NOMO-1 treated with dmso at 0.1 percent for 144 hours (cell line): ENCODE measurements around the gene PPP5C.
"Not testable (repeated sequence)": the region's sequence is repeated elsewhere in the genome, so short reads cannot be mapped to it uniquely, and the experiment has no call there.

Source experiments
- DNase-seq: peaks from one replicate; lab custom pipeline; 2025; ENCODE audit not compliant: unreplicated experiment; lab: John Stamatoyannopoulos, UW

The PPP5C gene

GRCh38 chr19:46346821-46347571 lies at the start of gene PPP5C:
TSS of gene PPP5C (plus strand) at chr19:46347087. CDS start at chr19:46347097, 10 bp downstream.
- peak; percentile 89 for DNase-seq

GRCh38 chr19:46297700-46298478 lies 49.0 kb upstream of the PPP5C start:
- no peak for DNase-seq

GRCh38 chr19:46298479-46299003 lies 48.3 kb upstream of the PPP5C start:
- DNase-seq: no peak

- DNase-seq: no peak
These were observed 47.8 kb upstream of the PPP5C start for GRCh38 chr19:46299004-46299509.

- no peak for DNase-seq
These were observed 47.2 kb upstream of the PPP5C start for GRCh38 chr19:46299695-46300094.

- DNase-seq: no peak
These were observed 43.6 kb upstream of the PPP5C start for GRCh38 chr19:46303322-46303690.

GRCh38 chr19:46303691-46304397 lies 43.0 kb upstream of the PPP5C start:
- DNase-seq: no peak

- no peak for DNase-seq
These were observed 40.4 kb upstream of the PPP5C start for GRCh38 chr19:46306501-46306900.

- DNase-seq: no peak
These were observed 38.4 kb upstream of the PPP5C start for GRCh38 chr19:46308510-46308909.

- no peak for DNase-seq
These were observed 37.8 kb upstream of the PPP5C start for GRCh38 chr19:46309056-46309455.

GRCh38 chr19:46311444-46311843 lies 35.4 kb upstream of the PPP5C start:
- no peak for DNase-seq

- DNase-seq: not testable (repeated sequence)
These were observed 33.1 kb upstream of the PPP5C start for GRCh38 chr19:46313540-46314469.

GRCh38 chr19:46317339-46317738 lies 29.5 kb upstream of the PPP5C start:
- no peak for DNase-seq

- no peak for DNase-seq
These were observed 27.3 kb upstream of the PPP5C start for GRCh38 chr19:46319613-46320012.

GRCh38 chr19:46320559-46320958 lies 26.3 kb upstream of the PPP5C start:
- DNase-seq: no peak

GRCh38 chr19:46321653-46322052 lies 25.2 kb upstream of the PPP5C start:
- no peak for DNase-seq

- not testable (repeated sequence) for DNase-seq
These were observed 23.7 kb upstream of the PPP5C start for GRCh38 chr19:46323227-46323626.

- no peak for DNase-seq
These were observed 22.6 kb upstream of the PPP5C start for GRCh38 chr19:46324277-46324676.

GRCh38 chr19:46326608-46327007 lies 20.3 kb upstream of the PPP5C start:
- DNase-seq: no peak

- no peak for DNase-seq
These were observed 18.8 kb upstream of the PPP5C start for GRCh38 chr19:46328079-46328478.
